ENCODE data around the gene FZR1. TPM values are rescaled to one million over a fixed set of nuclear protein-coding genes. Genes with fewer than 3 reads are reported as not detected.

FZR1 gene
- total and polyA plus RNA-seq, 2 of the 4 experiments (the other 2 are of a cell fraction): 21.5 to 47.8 TPM

GRCh38 chr19:3517638-3518037 lies 11.5 kb downstream of the FZR1 start:
- TF ChIP-seq NFE2L2 (IDR thresholded peaks at IDR 0.05; ENCODE audit: low read depth, low read length): no peak
- TF ChIP-seq RFX5 (IDR thresholded peaks at IDR 0.05; ENCODE audit: low read depth, low read length): no peak
- TF ChIP-seq RCOR1 (IDR thresholded peaks at IDR 0.05; ENCODE audit: insufficient replicate concordance, low read length): no peak
- TF ChIP-seq CEBPB (IDR thresholded peaks at IDR 0.05; ENCODE audit: low read depth, low read length): peak; percentile 35; the same call in 1 of the 2 replicates
- DNase-seq (no peak), ATAC-seq (ENCODE audit: low read depth) (no peak; the same call in 1 of the 2 replicates)
- Histone ChIP-seq H3K9ac (ENCODE audit: low read depth, low read length) (no peak overlapping the region), H2AK9ac (replicated peaks; ENCODE audit: low read depth, low read length, poor library complexity) (no peak overlapping the region), H4K91ac (ENCODE audit: insufficient read depth, low read depth, low read length) (no peak overlapping the region), H3K9me1 (ENCODE audit: insufficient read depth, low read length) (peaks cover 25% of the 10 kb centered on the region), H3K23ac (ENCODE audit: low read depth, low read length) (no peak overlapping the region), H2AFZ (replicated peaks; ENCODE audit: low read length, poor library complexity) (no peak overlapping the region), H3K27ac (ENCODE audit: insufficient read depth, low read length) (no peak overlapping the region), H3K79me1 (ENCODE audit: low read depth in 1 of 2, low read length in 2 of 2) (peaks cover 12 to 97% of the 10 kb centered on the region in 2 experiments), H4K8ac (ENCODE audit: low read depth in 2 of 2, low read length in 2 of 2) (no peak overlapping the region), H2BK15ac (ENCODE audit: low read depth, low read length) (no peak overlapping the region), H3K9me3 (ENCODE audit: control insufficient read depth, insufficient read depth, low read length) (no peaks in the 10 kb centered on the region), H3K4ac (ENCODE audit: low read depth, low read length) (no peak overlapping the region), H4K5ac (ENCODE audit: low read depth, low read length) (no peak overlapping the region), H3K27me3 (ENCODE audit: control insufficient read depth, insufficient read depth, low read length) (no peaks in the 10 kb centered on the region), H2BK20ac (ENCODE audit: low read depth, low read length) (no peak overlapping the region), H3K4me3 (ENCODE audit: insufficient read depth, low read depth, low read length) (no peak overlapping the region), H3K4me1 (ENCODE audit: control insufficient read depth, insufficient read depth, low read length) (peaks cover 13% of the 10 kb centered on the region), H2AK5ac (ENCODE audit: low read depth, low read length) (no peak overlapping the region), H3K36me3 (ENCODE audit: control insufficient read depth, insufficient read depth, low read length) (peaks cover 12% of the 10 kb centered on the region; the same call in 1 of the 2 replicates), H3K56ac (ENCODE audit: extremely low read depth, insufficient read depth, low read length) (no peak overlapping the region), H2BK5ac (ENCODE audit: low read depth, low read length, poor library complexity, severe bottlenecking) (no peak overlapping the region), H2BK120ac (ENCODE audit: low read depth, low read length) (no peak overlapping the region), H3K4me2 (ENCODE audit: low read depth, low read length) (no peak overlapping the region), H3K14ac (replicated peaks; ENCODE audit: low read depth, low read length) (no peak overlapping the region), H3K18ac (ENCODE audit: low read depth, low read length) (no peak overlapping the region), H4K20me1 (ENCODE audit: insufficient read depth, low read length) (peaks cover 99% of the 10 kb centered on the region)
- ChIA-PET POLR2A (ENCODE audit: unreplicated experiment) (no interaction called here), CTCF (no interaction called here)
- in situ Hi-C loops (cut with MboI; ENCODE audit: low sequenced_read_pairs): no loop called here
- no CpG with 5 or more reads among the region's 2 CpGs for WGBS, 2 experiments (ENCODE audit: extremely low coverage in 2 of 2, insufficient read length in 1 of 2)
- no TSS peak for BruUV-seq (replicated peaks)
- dilution Hi-C loops (cut with HindIII; ENCODE audit: low sequenced_read_pairs, unreplicated experiment): no loop called here
- intact Hi-C loops (cut with micrococcal nuclease): no loop called here

Measured in IMR-90 (cell line).